ENCODE data around the gene ADAMTS1. TPM values are rescaled to one million over a fixed set of nuclear protein-coding genes. Genes with fewer than 3 reads are reported as not detected.

The ADAMTS1 gene
- total and polyA plus RNA-seq, 2 of the 13 experiments (the other 11 are each of a cell fraction or from before 2014, with no cell fraction given) = 0.02 to 0.11 TPM

DNA sequence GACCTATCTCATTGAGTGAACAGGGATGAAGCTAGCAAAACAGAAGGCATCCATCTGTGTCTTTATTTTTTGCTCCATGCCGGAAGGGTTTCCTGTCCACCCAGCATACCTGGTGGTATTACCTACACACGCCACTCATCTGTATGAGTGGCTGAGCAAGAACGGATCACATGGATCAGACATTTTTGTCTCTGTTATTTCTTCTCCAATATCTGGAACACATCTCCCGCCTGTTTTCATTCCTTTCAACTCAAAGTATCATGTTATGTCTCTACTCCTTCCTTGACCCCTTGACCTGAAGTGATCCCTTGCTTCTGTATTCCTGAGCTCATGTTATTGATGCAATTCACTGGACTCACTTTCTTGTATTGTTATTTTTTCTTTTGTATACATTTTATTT lies 24.7 kb downstream of the ADAMTS1 start (continued):
- TF ChIP-seq, protein P1, sequence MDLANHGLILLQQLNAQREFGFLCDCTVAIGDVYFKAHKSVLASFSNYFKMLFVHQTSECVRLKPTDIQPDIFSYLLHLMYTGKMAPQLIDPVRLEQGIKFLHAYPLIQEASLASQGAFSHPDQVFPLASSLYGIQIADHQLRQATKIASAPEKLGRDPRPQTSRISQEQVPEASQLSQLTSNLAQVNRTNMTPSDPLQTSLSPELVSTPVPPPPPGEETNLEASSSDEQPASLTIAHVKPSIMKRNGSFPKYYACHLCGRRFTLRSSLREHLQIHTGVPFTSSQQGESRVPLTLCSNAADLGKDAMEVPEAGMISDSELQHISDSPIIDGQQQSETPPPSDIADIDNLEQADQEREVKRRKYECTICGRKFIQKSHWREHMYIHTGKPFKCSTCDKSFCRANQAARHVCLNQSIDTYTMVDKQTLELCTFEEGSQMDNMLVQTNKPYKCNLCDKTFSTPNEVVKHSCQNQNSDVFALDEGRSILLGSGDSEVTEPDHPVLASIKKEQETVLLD (CRISPR knock-in tag; IDR thresholded peaks at IDR 0.05; ENCODE audit: low read depth) = no peak
- TF ChIP-seq ZC3H4 (CRISPR knock-in tag; IDR thresholded peaks at IDR 0.05; ENCODE audit: borderline replicate concordance) = no peak

DNA sequence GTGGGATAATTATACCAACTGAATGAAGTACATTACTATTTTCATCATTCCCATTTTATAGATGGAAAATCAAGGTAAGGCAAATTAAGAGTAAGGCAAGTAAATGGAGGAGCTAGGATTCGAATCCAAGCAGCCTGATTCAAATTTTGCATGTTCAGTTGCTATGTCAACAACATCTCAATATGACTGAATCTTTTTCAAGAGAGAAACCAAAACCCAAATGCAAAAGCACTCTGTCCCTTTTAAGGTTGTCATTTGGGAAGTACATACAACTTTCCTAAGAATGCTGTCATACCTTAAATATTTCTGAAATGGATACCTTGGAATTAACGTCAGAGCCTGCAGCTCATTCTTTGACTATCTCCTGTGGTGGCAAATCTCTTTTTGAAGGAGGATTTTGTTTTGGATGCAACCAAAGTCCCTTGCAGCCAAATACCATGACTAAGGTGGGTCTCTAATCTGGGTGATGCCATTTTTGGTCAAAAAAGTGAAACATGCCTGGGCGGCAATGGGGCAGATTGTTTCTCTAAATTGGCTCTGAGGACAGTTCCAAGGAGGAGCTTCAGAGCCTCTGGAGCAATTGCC lies 25.4 kb downstream of the ADAMTS1 start:
- no TSS peak for BruUV-seq (replicated peaks)
- H2AFZ ChIP-seq (ENCODE audit: low read length) = no peak overlapping the region
- no peak overlapping the region for H3K4me3 ChIP-seq (replicated peaks in 1 of 3; ENCODE audit: insufficient read depth in 1 of 3, low read depth in 2 of 3, low read length in 3 of 3)
- ATAC-seq (no peak), DNase-seq (ENCODE audit: low spot score) (no peak), FAIRE-seq (no peak)
- H3K4me2 ChIP-seq (ENCODE audit: low read depth, low read length) = no peak overlapping the region
- H3K27me3 ChIP-seq (ENCODE audit: control insufficient read depth in 1 of 2, insufficient read depth in 2 of 2, low read length in 2 of 2) = no peaks in the 10 kb centered on the region; a peak in 1 of 5 replicates
- H4K20me1 ChIP-seq (ENCODE audit: insufficient read depth, low read length) = no peaks in the 10 kb centered on the region
- 21% methylated on average over 3 of the region's 3 CpGs for WGBS (ENCODE audit: low lambda C conversion rate)
- peaks cover 5% of the 10 kb centered on the region; the same call in 1 of the 2 replicates for H3K9me3 ChIP-seq (ENCODE audit: low read length)
- no peak overlapping the region for H3K9ac ChIP-seq (ENCODE audit: insufficient read depth, low read depth, low read length)
- intact Hi-C loops (cut with micrococcal nuclease; ENCODE audit: unreplicated experiment) (no loop called here), in situ Hi-C loops (cut with HindIII; ENCODE audit: extremely low pct_ligation_motif_present, low pct_unique_long_range_greater_than_20kb) (no loop called here)
- no peaks in the 10 kb centered on the region for H3K79me2 ChIP-seq (ENCODE audit: insufficient read depth, low read length)
- no peaks in the 10 kb centered on the region for H3K36me3 ChIP-seq (replicated peaks in 1 of 2; ENCODE audit: control insufficient read depth in 1 of 2, insufficient read depth in 2 of 2, low read length in 2 of 2)
- H3K27ac ChIP-seq (ENCODE audit: extremely low read length, insufficient read depth, low read length) = no peak overlapping the region
- no peaks in the 10 kb centered on the region for H3K4me1 ChIP-seq (ENCODE audit: insufficient read depth, low read length)
- TF ChIP-seq PAX8 (CRISPR knock-in tag; IDR thresholded peaks at IDR 0.05; ENCODE audit: borderline replicate concordance) (no peak), ZSCAN25 (CRISPR knock-in tag; IDR thresholded peaks at IDR 0.05) (no peak), ZNF556 (CRISPR knock-in tag; IDR thresholded peaks at IDR 0.05; ENCODE audit: borderline replicate concordance) (no peak), SSRP1 (CRISPR knock-in tag; IDR thresholded peaks at IDR 0.05) (no peak)
- ChIA-PET POLR2A (no interaction called here), CTCF (ENCODE audit: low intra/inter-chr PET ratio, low total read pairs) (no interaction called here)

All from HepG2 (cell line).